SK-N-MC (cell line): ENCODE results near the gene CRMP1.

ENCODE experiments used
- DNase-seq: peaks from one replicate; pipeline ENCODE4 v3.0.0-alpha.2; 2011; ENCODE audit warnings: low read depth, low spot score
- H3K27ac ChIP-seq: fragments of 200-600 bp; sonication (generic); 2 replicates; pipeline ENCODE4 v1.5.1; 2016; ENCODE audit warnings: mixed run types
- H3K36me3 ChIP-seq: fragments of 200-600 bp; sonication (generic); 2 replicates; pipeline ENCODE4 v1.6.1; 2017; ENCODE audit warnings: antibody characterized with exemption, low read length, mixed read lengths; ENCODE audit not compliant: insufficient read depth
- H3K4me3 ChIP-seq: fragments of 200-600 bp; sonication (generic); 2 replicates; pipeline ENCODE4 v1.5.1; 2016
- H3K9ac ChIP-seq: fragments of 200-600 bp; sonication (generic); 2 replicates; pipeline ENCODE4 v1.8.0; 2017; ENCODE audit warnings: mixed run types, mixed read lengths; ENCODE audit not compliant: insufficient read length
- H3K9me3 ChIP-seq: fragments of 200-600 bp; sonication (generic); 2 replicates; pipeline ENCODE4 v1.6.1; 2017; ENCODE audit warnings: low read depth, mild to moderate bottlenecking, antibody characterized with exemption, low read length, moderate library complexity, mixed read lengths
- EZH2 ChIP-seq: fragments of 200-600 bp; sonication (generic); IDR thresholded peaks from one replicate; pipeline ENCODE4 v1.6.1; 2017; ENCODE audit warnings: antibody characterized with exemption
- FOXP2 ChIP-seq: optimal IDR thresholded peaks from 2 replicates; pipeline ENCODE3; 2011; ENCODE audit warnings: mild to moderate bottlenecking, moderate library complexity; ENCODE audit not compliant: insufficient read depth; ENCODE audit errors: extremely low read length, control extremely low read depth
- POLR2AphosphoS5 ChIP-seq: IDR thresholded peaks from 2 replicates; pipeline ENCODE4 v1.6.1; 2012; ENCODE audit warnings: mild to moderate bottlenecking, low read depth, low read length, borderline replicate concordance

Gene CRMP1

DNA sequence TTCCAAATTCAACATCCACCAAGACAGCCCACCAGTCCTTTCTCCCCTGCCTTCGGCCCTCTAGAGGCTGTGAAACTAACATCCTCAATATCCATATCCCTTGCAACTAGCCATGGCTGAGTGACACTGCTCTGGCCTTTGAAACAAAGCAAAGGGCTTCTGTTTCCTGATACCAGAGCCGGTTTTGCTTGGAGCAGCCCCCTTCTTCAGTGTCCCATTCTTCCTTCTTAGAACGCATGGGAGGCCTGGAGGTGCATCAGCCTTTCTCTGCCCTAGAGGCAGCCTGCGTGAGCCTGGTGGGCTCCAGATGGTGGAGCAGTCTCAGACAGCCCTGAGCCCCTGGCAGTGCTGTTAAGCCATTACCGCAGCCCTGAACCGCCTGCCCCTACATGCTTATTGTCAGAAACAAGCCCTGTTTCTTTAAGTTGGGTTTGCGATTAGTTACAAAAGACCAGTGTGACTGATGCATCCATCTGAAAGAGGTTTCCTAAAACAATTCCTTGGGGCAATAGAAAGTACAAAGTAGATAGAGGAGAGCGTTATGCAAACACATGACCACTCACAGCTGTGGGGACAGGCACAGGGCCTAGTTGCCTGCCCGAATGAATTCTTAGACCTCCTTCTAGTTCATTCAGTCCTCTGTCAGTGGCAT is 107.8 kb downstream of the CRMP1 start:
- peaks cover 9% of the 10 kb centered on the region; the same call in 1 of the 2 replicates for H3K36me3 ChIP-seq
- H3K9me3 ChIP-seq = no peaks in the 10 kb centered on the region
- DNase-seq = no peak
- no peak overlapping the region for H3K4me3 ChIP-seq
- H3K27ac ChIP-seq = no peak overlapping the region
- TF ChIP-seq POLR2AphosphoS5 = no peak
- TF ChIP-seq FOXP2 = no peak
- TF ChIP-seq EZH2 = no peak
- no peak overlapping the region for H3K9ac ChIP-seq

DNA sequence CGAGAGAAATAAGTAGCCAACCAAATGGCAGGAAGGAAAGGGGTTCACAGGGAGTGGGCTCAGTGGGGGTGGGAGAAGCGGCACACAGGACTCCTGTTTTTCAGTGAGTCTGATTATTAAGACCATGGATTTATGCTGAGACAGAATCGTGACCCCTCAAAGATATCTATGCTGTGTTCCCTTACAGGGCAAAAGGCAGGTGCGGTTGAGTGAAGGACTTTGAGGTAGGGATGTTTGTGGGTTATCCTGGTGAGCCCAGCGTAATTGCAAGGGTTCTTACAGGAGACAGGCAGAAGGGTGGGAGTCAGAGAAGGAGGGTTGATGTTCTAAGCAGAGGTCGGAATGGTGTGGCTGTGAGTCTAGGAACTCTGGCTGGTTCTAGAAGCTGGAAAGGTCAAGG is 108.9 kb downstream of the CRMP1 start:
- Histone ChIP-seq H3K9me3 (no peaks in the 10 kb centered on the region), H3K36me3 (peaks cover 9% of the 10 kb centered on the region; the same call in 1 of the 2 replicates), H3K4me3 (no peak overlapping the region), H3K27ac (no peak overlapping the region), H3K9ac (no peak overlapping the region)
- TF ChIP-seq POLR2AphosphoS5 (no peak), FOXP2 (no peak), EZH2 (no peak)
- no peak for DNase-seq

DNA sequence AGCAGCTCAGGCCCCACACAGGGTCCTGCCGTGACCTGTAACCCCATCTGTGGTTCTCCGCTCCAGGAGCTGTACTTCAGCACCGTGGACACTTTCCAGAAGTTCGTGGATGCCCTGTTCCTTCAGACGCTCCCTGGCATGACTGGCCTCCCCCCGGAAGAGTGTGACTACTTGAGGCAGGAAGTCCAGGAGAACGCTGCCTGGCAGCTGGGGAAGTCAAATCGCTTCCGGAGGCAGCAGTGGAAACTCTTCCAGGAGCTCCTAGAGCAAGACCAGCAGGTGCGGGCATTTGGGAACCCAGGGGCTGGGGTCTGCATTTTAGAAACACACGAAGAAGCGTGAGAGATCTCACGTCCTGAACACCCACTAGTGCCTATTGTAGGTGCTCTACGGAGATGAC is 109.4 kb downstream of the CRMP1 start:
- Histone ChIP-seq H3K9me3 (no peaks in the 10 kb centered on the region), H3K36me3 (peaks cover 9% of the 10 kb centered on the region; the same call in 1 of the 2 replicates), H3K4me3 (no peak overlapping the region), H3K9ac (no peak overlapping the region), H3K27ac (no peak overlapping the region)
- DNase-seq = no peak
- TF ChIP-seq FOXP2 = no peak
- no peak for TF ChIP-seq POLR2AphosphoS5
- TF ChIP-seq EZH2 = no peak

DNA sequence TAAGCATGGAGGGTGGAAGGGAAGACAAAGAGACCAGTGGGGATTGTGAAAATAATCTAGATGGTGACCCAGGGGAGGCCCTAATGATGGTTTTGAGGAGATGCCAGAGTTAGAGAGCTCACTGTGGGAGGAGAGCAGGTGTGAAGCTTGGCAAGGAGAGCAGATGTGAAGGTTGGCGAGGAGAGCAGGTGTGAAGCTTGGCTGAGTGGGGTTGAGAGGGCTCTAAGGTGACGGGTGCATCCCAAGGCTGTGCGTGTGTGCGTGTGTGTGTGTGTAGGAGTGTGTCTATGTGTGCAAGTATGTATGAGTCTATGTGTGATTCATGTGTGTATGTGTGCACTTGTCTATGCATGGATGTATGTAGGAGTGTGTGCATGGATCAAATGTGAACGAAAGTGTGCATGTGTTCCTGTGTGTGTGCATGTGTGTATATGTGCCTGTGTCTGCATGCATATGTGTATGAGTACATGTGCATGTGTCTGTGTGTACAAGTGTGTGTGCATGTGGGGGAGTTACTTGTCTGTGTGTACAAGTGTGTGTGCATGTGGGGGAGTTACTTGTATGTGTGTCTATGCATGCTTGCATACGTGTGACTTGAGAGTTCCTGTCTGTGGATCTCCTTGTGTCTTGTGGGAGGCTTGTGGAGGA is 109.9 kb downstream of the CRMP1 start:
- no peak overlapping the region for H3K4me3 ChIP-seq
- H3K9me3 ChIP-seq = no peaks in the 10 kb centered on the region
- H3K27ac ChIP-seq = no peak overlapping the region
- H3K9ac ChIP-seq = no peak overlapping the region
- no peak for TF ChIP-seq FOXP2
- TF ChIP-seq EZH2 = no peak
- TF ChIP-seq POLR2AphosphoS5 = no peak
- peaks cover 8% of the 10 kb centered on the region; the same call in 1 of the 2 replicates for H3K36me3 ChIP-seq
- DNase-seq = no peak

DNA sequence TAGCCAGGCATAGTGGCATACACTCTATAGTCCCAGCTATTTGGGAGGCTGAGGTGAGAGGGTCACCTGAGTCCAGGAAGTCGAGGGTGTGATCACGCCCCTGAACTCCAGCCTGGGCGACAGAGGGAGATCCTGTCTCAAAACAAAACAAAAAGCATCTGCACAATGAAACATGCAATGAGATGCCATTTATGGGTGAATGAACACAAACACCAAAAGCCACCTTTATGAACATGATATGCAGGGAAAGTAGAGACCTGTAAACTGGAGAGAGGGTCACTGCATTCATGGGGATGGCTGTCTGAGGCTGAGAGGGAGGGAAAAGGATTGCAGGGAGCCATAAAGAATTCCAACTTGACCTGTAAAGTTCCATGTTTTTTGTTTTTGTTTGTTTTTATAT is 111.2 kb downstream of the CRMP1 start:
- no peak for DNase-seq
- Histone ChIP-seq H3K9ac (no peak overlapping the region), H3K36me3 (peaks cover 3% of the 10 kb centered on the region; the same call in 1 of the 2 replicates), H3K4me3 (no peak overlapping the region), H3K27ac (no peak overlapping the region), H3K9me3 (no peaks in the 10 kb centered on the region)
- no peak for TF ChIP-seq POLR2AphosphoS5
- TF ChIP-seq FOXP2 = no peak
- no peak for TF ChIP-seq EZH2

DNA sequence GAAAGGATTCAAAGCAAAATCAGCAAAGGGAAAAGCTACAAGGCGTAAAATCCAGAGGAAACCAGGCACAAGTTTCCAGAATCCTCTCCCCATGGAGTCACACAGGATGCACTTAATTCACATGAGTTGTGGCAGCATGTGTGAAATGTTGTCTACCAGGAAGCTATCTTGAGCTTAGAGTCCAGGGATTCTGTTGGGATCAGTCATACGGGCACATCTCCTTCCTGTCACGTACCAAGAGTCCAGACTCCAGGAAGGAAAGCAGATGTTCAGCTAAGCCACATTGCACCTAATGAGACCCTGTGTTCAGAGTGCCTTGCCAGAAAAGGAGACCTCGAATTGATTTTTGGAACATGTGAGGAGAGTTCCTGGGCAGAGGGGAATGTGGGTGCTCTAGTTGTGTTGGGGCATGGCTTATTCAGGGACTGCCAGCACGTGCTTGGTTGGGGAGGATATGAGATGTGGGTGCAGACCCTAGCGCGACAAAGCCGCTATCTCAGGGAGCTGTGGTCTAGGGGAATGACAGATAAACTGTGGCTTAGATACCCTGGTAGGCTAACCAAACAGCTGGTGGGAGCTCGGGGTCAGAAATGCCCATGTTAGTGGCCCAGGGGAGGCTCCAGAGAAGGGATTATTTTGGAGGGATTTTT is 111.9 kb downstream of the CRMP1 start:
- Histone ChIP-seq H3K27ac (no peak overlapping the region), H3K4me3 (no peak overlapping the region), H3K9me3 (no peaks in the 10 kb centered on the region), H3K36me3 (peaks cover 3% of the 10 kb centered on the region; the same call in 1 of the 2 replicates), H3K9ac (no peak overlapping the region)
- DNase-seq = no peak
- no peak for TF ChIP-seq FOXP2

DNA sequence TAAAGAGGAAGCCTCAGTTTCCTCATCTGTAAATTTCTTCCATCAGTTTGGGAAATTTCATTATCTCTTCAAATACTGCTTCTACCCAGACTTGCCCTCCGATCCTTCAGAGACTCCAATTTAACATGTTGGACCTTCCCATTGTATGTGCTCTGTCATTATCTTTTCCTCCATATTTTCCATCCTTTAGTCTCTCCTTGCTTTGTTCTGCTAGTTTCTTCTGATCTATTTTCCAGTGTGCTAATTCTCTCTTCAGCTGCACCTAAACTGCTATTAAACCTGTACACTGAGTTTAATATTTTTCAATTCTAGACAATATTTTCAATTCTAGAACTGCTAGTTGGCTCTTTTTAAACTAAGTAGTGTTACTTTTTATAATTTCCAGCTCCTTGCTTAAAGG is 116.4 kb downstream of the CRMP1 start:
- no peak for TF ChIP-seq FOXP2
- TF ChIP-seq EZH2 = no peak
- no peak for TF ChIP-seq POLR2AphosphoS5
- H3K27ac ChIP-seq = no peak overlapping the region
- no peaks in the 10 kb centered on the region for H3K9me3 ChIP-seq
- H3K9ac ChIP-seq = no peak overlapping the region
- H3K4me3 ChIP-seq = no peak overlapping the region
- DNase-seq = no peak
- no peaks in the 10 kb centered on the region for H3K36me3 ChIP-seq

DNA sequence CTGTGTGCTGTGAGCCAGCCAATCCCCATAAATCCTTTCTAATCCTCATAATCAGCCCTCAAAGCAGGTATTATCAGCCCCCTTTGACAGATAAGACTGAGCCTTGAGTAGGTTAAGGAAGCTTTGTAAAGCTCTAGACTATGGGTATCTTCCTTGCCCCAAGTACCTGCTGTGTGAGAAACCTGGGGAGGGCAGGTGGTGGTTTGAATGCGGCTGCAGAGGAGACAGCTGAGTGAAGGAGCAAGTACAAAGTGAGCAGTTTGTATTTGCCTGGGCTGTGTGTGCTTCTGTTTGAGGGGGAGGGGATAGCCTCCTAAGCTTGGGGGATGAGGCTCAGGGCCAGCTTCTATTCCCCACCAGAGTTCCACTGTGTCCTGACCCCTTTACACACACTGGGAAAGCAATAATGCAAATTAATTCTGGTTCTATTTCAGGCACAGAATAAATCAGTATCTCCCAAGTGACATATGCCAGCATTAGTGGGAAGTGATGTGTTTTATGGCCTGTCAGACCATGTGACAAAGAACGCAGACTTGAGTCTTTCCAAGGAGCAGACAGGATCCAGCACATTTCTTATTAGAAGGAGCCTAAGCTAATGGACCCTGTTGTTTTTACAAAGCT is 118.4 kb downstream of the CRMP1 start:
- no peaks in the 10 kb centered on the region for H3K9me3 ChIP-seq
- TF ChIP-seq POLR2AphosphoS5 = no peak
- no peak for TF ChIP-seq FOXP2
- TF ChIP-seq EZH2 = no peak
- no peak for DNase-seq
- no peak overlapping the region for H3K4me3 ChIP-seq
- no peaks in the 10 kb centered on the region for H3K36me3 ChIP-seq
- H3K9ac ChIP-seq = no peak overlapping the region
- H3K27ac ChIP-seq = no peak overlapping the region

DNA sequence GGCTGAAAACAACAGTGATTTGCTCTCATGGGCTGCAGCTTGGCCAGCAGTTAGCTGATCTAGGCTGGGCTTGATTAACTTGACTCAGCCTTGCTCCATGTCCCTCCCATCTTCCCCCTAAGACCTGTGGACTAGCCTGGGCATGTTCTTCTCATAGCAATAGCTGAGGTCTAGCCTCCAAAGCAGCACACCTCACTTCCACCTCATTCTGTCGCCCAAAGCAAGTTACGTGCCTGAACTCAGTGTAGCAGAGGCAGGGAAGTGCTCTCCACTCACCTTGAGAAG is 119.7 kb downstream of the CRMP1 start:
- no peak for DNase-seq
- no peak overlapping the region for H3K9ac ChIP-seq
- TF ChIP-seq POLR2AphosphoS5 (no peak), FOXP2 (no peak), EZH2 (no peak)
- H3K36me3 ChIP-seq = no peaks in the 10 kb centered on the region
- H3K4me3 ChIP-seq = no peak overlapping the region
- no peak overlapping the region for H3K27ac ChIP-seq
- H3K9me3 ChIP-seq = no peaks in the 10 kb centered on the region
